ENCODE data around the gene SUGCT. TPM values are rescaled to one million over a fixed set of nuclear protein-coding genes. Genes with fewer than 3 reads are reported as not detected.

SUGCT gene
- total RNA-seq, 1 experiment from 2014 or later: 9.9 TPM

GRCh38 chr7:40299097-40299496, 164.3 kb downstream of the SUGCT start:
- DNase-seq: no peak
- BruUV-seq (replicated peaks): no TSS peak
- Histone ChIP-seq H3K4me1 (no peaks in the 10 kb centered on the region), H3K36me3 (ENCODE audit: control insufficient read depth, insufficient read depth, low read length) (no peaks in the 10 kb centered on the region), H3K27me3 (replicated peaks; ENCODE audit: control insufficient read depth, insufficient read depth, low read length) (no peaks in the 10 kb centered on the region), H3K4me3 (ENCODE audit: low read depth, low read length) (no peak overlapping the region), H3K9me3 (no peaks in the 10 kb centered on the region)
- Mint-ChIP-seq H3K9me3 (ENCODE audit: unreplicated experiment) (no peaks in the 10 kb centered on the region), H3K4me3 (ENCODE audit: unreplicated experiment) (no peak overlapping the region), H3K36me3 (ENCODE audit: insufficient read depth, unreplicated experiment) (no peaks in the 10 kb centered on the region), H3K4me1 (ENCODE audit: low read depth, unreplicated experiment) (no peaks in the 10 kb centered on the region), H3K27ac (ENCODE audit: unreplicated experiment) (no peak overlapping the region), H3K27me3 (ENCODE audit: insufficient read depth, unreplicated experiment) (no peaks in the 10 kb centered on the region)
- TF ChIP-seq CTCF (IDR thresholded peaks at IDR 0.05; ENCODE audit: insufficient read depth in 1 of 2, low read depth in 1 of 2, low read length in 1 of 2, severe bottlenecking in 1 of 2, unreplicated experiment in 1 of 2): no peak
- ChIA-PET CTCF (no interaction called here), POLR2A (no interaction called here)
- intact Hi-C loops (cut with micrococcal nuclease; ENCODE audit: unreplicated experiment): no loop called here

GRCh38 chr7:40300146-40300670, 165.4 kb downstream of the SUGCT start:
- Mint-ChIP-seq H3K36me3 (ENCODE audit: insufficient read depth, unreplicated experiment) (no peaks in the 10 kb centered on the region), H3K27me3 (ENCODE audit: insufficient read depth, unreplicated experiment) (no peaks in the 10 kb centered on the region), H3K4me1 (ENCODE audit: low read depth, unreplicated experiment) (no peaks in the 10 kb centered on the region), H3K9me3 (ENCODE audit: unreplicated experiment) (no peaks in the 10 kb centered on the region), H3K27ac (ENCODE audit: unreplicated experiment) (no peak overlapping the region), H3K4me3 (ENCODE audit: unreplicated experiment) (no peak overlapping the region)
- CTCF ChIA-PET: no interaction called here
- BruUV-seq (replicated peaks): no TSS peak
- Histone ChIP-seq H3K9me3 (no peaks in the 10 kb centered on the region), H3K27me3 (replicated peaks; ENCODE audit: control insufficient read depth, insufficient read depth, low read length) (no peaks in the 10 kb centered on the region), H3K36me3 (ENCODE audit: control insufficient read depth, insufficient read depth, low read length) (no peaks in the 10 kb centered on the region), H3K4me1 (no peaks in the 10 kb centered on the region), H3K4me3 (ENCODE audit: low read depth, low read length) (no peak overlapping the region)
- no peak for TF ChIP-seq CTCF (IDR thresholded peaks at IDR 0.05; ENCODE audit: insufficient read depth in 1 of 2, low read depth in 1 of 2, low read length in 1 of 2, severe bottlenecking in 1 of 2, unreplicated experiment in 1 of 2)
- POLR2A ChIA-PET: no interaction called here
- DNase-seq: no peak
- intact Hi-C loops (cut with micrococcal nuclease; ENCODE audit: unreplicated experiment): no loop called here

GRCh38 chr7:40301486-40302068, 166.8 kb downstream of the SUGCT start:
- no peak overlapping the region for H3K4me3 ChIP-seq (ENCODE audit: low read depth, low read length)
- H3K9me3 ChIP-seq: no peaks in the 10 kb centered on the region
- DNase-seq: no peak
- Mint-ChIP-seq H3K9me3 (ENCODE audit: unreplicated experiment) (no peaks in the 10 kb centered on the region), H3K36me3 (ENCODE audit: insufficient read depth, unreplicated experiment) (peaks cover 6% of the 10 kb centered on the region), H3K4me3 (ENCODE audit: unreplicated experiment) (no peak overlapping the region), H3K4me1 (ENCODE audit: low read depth, unreplicated experiment) (no peaks in the 10 kb centered on the region), H3K27ac (ENCODE audit: unreplicated experiment) (no peak overlapping the region), H3K27me3 (ENCODE audit: insufficient read depth, unreplicated experiment) (no peaks in the 10 kb centered on the region)
- intact Hi-C loops (cut with micrococcal nuclease; ENCODE audit: unreplicated experiment): no loop called here
- H3K27me3 ChIP-seq (replicated peaks; ENCODE audit: control insufficient read depth, insufficient read depth, low read length): no peaks in the 10 kb centered on the region
- ChIA-PET CTCF (no interaction called here), POLR2A (no interaction called here)
- no peaks in the 10 kb centered on the region for H3K36me3 ChIP-seq (ENCODE audit: control insufficient read depth, insufficient read depth, low read length)
- no peaks in the 10 kb centered on the region for H3K4me1 ChIP-seq
- no TSS peak for BruUV-seq (replicated peaks)
- no peak for TF ChIP-seq CTCF (IDR thresholded peaks at IDR 0.05; ENCODE audit: insufficient read depth in 1 of 2, low read depth in 1 of 2, low read length in 1 of 2, severe bottlenecking in 1 of 2, unreplicated experiment in 1 of 2)
